ENCODE results near the gene PUM1.

GRCh38 chr1:30906631-30907441 is 158.7 kb downstream of the PUM1 start:
- TF ChIP-seq CTCF (IDR thresholded peaks at IDR 0.05), result no peak
- TF ChIP-seq POLR2A (IDR thresholded peaks at IDR 0.05), result no peak
